Gastrocnemius medialis (tissue), 4 donors: ENCODE measurements around the gene PECR. TPM values are rescaled to one million over a fixed set of nuclear protein-coding genes. Genes with fewer than 3 reads are reported as not detected.

Experiments used
- ATAC-seq, 2 donors: fragments of 150-250 bp; one replicate each; pipeline ENCODE4 v1.9.1; 2016
- DNase-seq, 2 donors: peaks; one replicate each; pipeline ENCODE4 v3.0.0-alpha.2; 2019
- H3K27ac ChIP-seq, 4 donors: fragments of 200-600 bp; sonication (generic); 1 replicate in 1 of 4; 2 replicates in 3 of 4; pipeline ENCODE4 v1.5.1; 2016 to 2018; ENCODE audit warnings: mild to moderate bottlenecking in 2 of 4, moderate library complexity in 1 of 4
- H3K27me3 ChIP-seq, 3 donors: fragments of 200-600 bp; sonication (generic) in 2 of 3; 1 replicate in 1 of 3; 2 replicates in 2 of 3; pipeline versions ENCODE4 v1.5.1 to v1.6.0; 2016 to 2019; ENCODE audit warnings: mild to moderate bottlenecking in 1 of 3, moderate library complexity in 1 of 3
- H3K36me3 ChIP-seq, 2 donors: fragments of 200-600 bp; sonication (generic) in 1 of 2; one replicate each; pipeline ENCODE4 v1.5.1; 2017 to 2018
- H3K4me1 ChIP-seq, 2 donors: fragments of 200-600 bp; sonication (generic) in 1 of 2; one replicate each; pipeline ENCODE4 v1.5.1; 2016 to 2017; ENCODE audit warnings: mild to moderate bottlenecking in 2 of 2
- H3K4me3 ChIP-seq, 4 donors: fragments of 200-600 bp; sonication (generic) in 3 of 4; 1 replicate in 1 of 4; 2 replicates in 3 of 4; pipeline ENCODE4 v1.5.1; 2016 to 2019; ENCODE audit warnings: mild to moderate bottlenecking in 2 of 4
- H3K9me3 ChIP-seq, 3 donors: fragments of 200-600 bp; sonication (generic) in 2 of 3; 1 replicate in 1 of 3; 2 replicates in 2 of 3; pipeline ENCODE4 v1.5.1; 2016 to 2019
- POLR2A ChIP-seq, 2 donors: fragments of 450-650 bp; IDR thresholded peaks; one replicate each; pipeline ENCODE4 v1.6.1; 2017; ENCODE audit warnings: antibody characterized with exemption in 2 of 2, mild to moderate bottlenecking in 2 of 2, moderate library complexity in 2 of 2
- in situ Hi-C, 4 donors: fragments of 200-750 bp; cut with MboI; loops; one replicate each; pipeline versions ENCODE4 v1.15.0 to v1.8.0; 2017; ENCODE audit warnings: low sequenced_read_pairs in 4 of 4
- intact Hi-C: fragments of 100-400 bp; cut with DNase I; formaldehyde crosslinking; loops from one replicate; pipeline ENCODE4 v1.15.1; 2023; ENCODE audit warnings: low total_unique reads
- total RNA-seq, 4 donors: library from RNA; depleted of rRNA; stranded (reverse); fragments of >200 nt; gene quantifications; one replicate each; pipeline versions ENCODE4 v1.1.0 to v1.2.3, GENCODE V29; 2016
- TF ChIP-seq, protein P1 (sequence below), 5 experiments: fragments of 450-650 bp in 3 of 5; fragments of 200-600 bp in 2 of 5; sonication (generic) in 2 of 5; IDR thresholded peaks in 4 of 5; conservative IDR thresholded peaks in 1 of 5; 1 replicate in 4 of 5; 2 replicates in 1 of 5; pipeline ENCODE4 v1.5.1; 2016 to 2019; ENCODE audit warnings: antibody characterized with exemption in 5 of 5, mild to moderate bottlenecking in 3 of 5, moderate library complexity in 3 of 5

Gene PECR
- total RNA-seq, 4 donors from 2014 or later: 0.42 to 7.5 (median 1.5) TPM

DNA sequence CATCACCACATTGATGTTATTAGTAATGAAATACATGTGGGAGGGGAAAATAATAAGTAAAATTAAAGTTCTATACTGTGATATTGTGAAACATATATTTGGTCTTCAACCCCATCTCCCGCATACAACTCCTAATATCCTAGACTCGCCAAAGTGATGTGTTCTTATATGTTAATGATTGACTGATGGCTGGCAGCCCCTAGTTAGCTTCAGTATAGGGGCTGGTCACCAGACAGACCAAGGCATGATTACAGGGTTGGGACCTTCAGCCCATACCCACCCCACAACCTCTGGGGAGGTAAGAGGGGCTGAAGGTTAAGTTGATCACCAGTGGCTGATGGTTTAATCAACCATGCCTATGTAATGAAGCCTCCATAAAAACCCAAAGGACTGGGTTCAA lies 40.2 kb downstream of the PECR start:
- H3K9me3 ChIP-seq: no peaks in the 10 kb centered on the region
- DNase-seq (no peak), ATAC-seq (no peak)
- H3K36me3 ChIP-seq: no peaks in the 10 kb centered on the region
- in situ Hi-C loops: loop anchor here (25.0 kb wide), 1 partner anchor 621 kb away; no protein-coding TSS in a partner anchor
- intact Hi-C loops: no loop called here
- H3K27me3 ChIP-seq: no peaks in the 10 kb centered on the region
- no peaks in the 10 kb centered on the region for H3K4me1 ChIP-seq
- TF ChIP-seq POLR2A (IDR thresholded peaks at IDR 0.05): no peak
- TF ChIP-seq, protein P1, sequence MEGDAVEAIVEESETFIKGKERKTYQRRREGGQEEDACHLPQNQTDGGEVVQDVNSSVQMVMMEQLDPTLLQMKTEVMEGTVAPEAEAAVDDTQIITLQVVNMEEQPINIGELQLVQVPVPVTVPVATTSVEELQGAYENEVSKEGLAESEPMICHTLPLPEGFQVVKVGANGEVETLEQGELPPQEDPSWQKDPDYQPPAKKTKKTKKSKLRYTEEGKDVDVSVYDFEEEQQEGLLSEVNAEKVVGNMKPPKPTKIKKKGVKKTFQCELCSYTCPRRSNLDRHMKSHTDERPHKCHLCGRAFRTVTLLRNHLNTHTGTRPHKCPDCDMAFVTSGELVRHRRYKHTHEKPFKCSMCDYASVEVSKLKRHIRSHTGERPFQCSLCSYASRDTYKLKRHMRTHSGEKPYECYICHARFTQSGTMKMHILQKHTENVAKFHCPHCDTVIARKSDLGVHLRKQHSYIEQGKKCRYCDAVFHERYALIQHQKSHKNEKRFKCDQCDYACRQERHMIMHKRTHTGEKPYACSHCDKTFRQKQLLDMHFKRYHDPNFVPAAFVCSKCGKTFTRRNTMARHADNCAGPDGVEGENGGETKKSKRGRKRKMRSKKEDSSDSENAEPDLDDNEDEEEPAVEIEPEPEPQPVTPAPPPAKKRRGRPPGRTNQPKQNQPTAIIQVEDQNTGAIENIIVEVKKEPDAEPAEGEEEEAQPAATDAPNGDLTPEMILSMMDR (IDR thresholded peaks at IDR 0.05 in 4 of 5, conservative IDR thresholded peaks at IDR 0.05 in 1 of 5): no peak
- H3K4me3 ChIP-seq: no peak overlapping the region
- no peak overlapping the region for H3K27ac ChIP-seq

DNA sequence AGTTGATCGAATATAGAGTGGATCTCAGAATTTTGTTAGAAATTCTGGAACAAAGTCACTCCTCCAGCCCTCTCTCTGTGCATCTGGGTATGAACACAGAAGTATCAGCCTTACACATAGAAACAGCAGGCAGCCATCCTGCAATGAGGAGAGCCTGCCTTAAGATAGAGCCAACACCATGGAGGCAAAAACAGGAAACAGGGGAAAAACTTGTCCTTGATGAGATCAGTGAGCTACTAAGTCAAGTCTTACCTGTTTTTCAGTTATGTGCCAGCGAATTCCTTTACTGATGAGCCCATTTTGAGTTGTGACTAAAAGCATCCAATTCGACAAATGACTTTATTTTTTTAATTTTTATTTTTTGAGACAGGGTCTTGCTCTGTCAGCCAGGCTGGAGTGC lies 41.7 kb downstream of the PECR start:
- ATAC-seq: no peak
- TF ChIP-seq POLR2A (IDR thresholded peaks at IDR 0.05): no peak
- TF ChIP-seq, protein P1 (IDR thresholded peaks at IDR 0.05 in 4 of 5, conservative IDR thresholded peaks at IDR 0.05 in 1 of 5): no peak
- in situ Hi-C loops: loop anchor here (25.0 kb wide), 1 partner anchor 622 kb away; no protein-coding TSS in a partner anchor
- no peaks in the 10 kb centered on the region for H3K27me3 ChIP-seq
- no peak overlapping the region for H3K27ac ChIP-seq
- intact Hi-C loops: loop anchor here (10.0 kb wide), 1 partner anchor 1675 kb away; no protein-coding TSS in a partner anchor
- no peak overlapping the region for H3K4me3 ChIP-seq
- DNase-seq: no peak
- H3K4me1 ChIP-seq: no peaks in the 10 kb centered on the region
- H3K9me3 ChIP-seq: no peaks in the 10 kb centered on the region
- H3K36me3 ChIP-seq: no peaks in the 10 kb centered on the region

DNA sequence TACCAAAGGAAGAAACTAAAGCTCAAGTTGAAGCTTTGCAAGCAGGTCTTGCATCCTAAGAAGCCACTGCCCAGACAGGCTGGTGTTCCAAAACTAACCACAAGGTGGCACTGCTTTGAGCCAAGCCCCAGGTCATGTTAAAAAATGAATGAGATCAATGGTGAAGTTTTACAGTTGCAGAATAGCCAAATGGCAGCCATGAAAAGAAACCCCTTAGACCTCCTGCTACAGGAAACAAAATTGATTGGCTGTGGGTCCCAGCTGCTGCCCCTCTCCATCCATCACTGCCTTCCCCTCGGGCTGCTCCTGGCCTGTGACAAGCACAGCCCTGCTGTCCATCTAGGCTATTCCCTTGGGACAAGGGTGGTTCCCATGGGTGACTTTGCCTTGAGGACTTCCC lies 47.5 kb downstream of the PECR start:
- Histone ChIP-seq H3K9me3 (no peaks in the 10 kb centered on the region), H3K27me3 (no peaks in the 10 kb centered on the region), H3K4me1 (no peaks in the 10 kb centered on the region), H3K36me3 (no peaks in the 10 kb centered on the region), H3K4me3 (no peak overlapping the region), H3K27ac (no peak overlapping the region)
- no peak for TF ChIP-seq POLR2A (IDR thresholded peaks at IDR 0.05)
- TF ChIP-seq, protein P1 (IDR thresholded peaks at IDR 0.05 in 4 of 5, conservative IDR thresholded peaks at IDR 0.05 in 1 of 5): peak; percentile 49 to 88 (median 67)
- in situ Hi-C loops: loop anchor here (25.0 kb wide), 1 partner anchor 628 kb away; no protein-coding TSS in a partner anchor
- DNase-seq (peak in 1 of 2 donors; percentile 37), ATAC-seq (peak in 1 of 2 donors; percentile 66)
- intact Hi-C loops: loop anchor here (1.0 to 10.0 kb wide), 2 partner anchors 632 to 1681 kb away; no protein-coding TSS in a partner anchor

DNA sequence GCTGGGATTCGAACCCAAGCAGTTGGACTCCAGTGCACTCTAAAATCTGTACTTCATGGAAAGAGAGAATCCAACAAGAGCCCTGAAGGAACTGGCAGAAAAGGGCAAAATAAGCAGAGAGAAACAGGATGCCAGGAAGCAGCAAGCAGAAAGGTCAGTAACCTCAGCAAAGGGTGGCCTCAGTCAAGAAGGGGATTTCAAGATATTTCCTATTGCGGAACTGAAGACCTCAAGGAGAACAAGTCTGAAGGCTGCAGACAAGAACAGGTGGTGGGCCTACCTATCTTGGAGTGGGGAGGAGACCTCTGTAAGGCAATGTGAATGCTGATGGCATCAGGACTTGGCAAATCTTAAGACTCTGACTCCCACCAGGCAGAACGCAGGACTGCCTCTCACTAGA lies 48.2 kb downstream of the PECR start:
- Histone ChIP-seq H3K27ac (no peak overlapping the region), H3K4me3 (no peak overlapping the region), H3K27me3 (no peaks in the 10 kb centered on the region), H3K36me3 (no peaks in the 10 kb centered on the region), H3K9me3 (no peaks in the 10 kb centered on the region), H3K4me1 (no peaks in the 10 kb centered on the region)
- in situ Hi-C loops (loop anchor here (25.0 kb wide), 1 partner anchor 629 kb away; no protein-coding TSS in a partner anchor), intact Hi-C loops (loop anchor here (10.0 kb wide), 1 partner anchor 1681 kb away; no protein-coding TSS in a partner anchor)
- no peak for ATAC-seq
- DNase-seq: no peak
- TF ChIP-seq, protein P1 (IDR thresholded peaks at IDR 0.05 in 4 of 5, conservative IDR thresholded peaks at IDR 0.05 in 1 of 5): no peak
- TF ChIP-seq POLR2A (IDR thresholded peaks at IDR 0.05): no peak
